Testis (tissue), 2 donors: ENCODE results near the gene BRD2.

Experiments used
- POLR2A ChIP-seq: fragments of 450-650 bp; IDR thresholded peaks from one replicate; pipeline ENCODE4 v1.6.1; 2017; ENCODE audit warnings: antibody characterized with exemption, mild to moderate bottlenecking, moderate library complexity
- TF ChIP-seq, protein P1 (sequence below), 3 experiments: fragments of 450-650 bp in 2 of 3; fragments of 200-600 bp in 1 of 3; sonication (generic) in 1 of 3; IDR thresholded peaks; one replicate each; pipeline ENCODE4 v1.5.1; 2016 to 2019; ENCODE audit warnings: antibody characterized with exemption in 3 of 3, mild to moderate bottlenecking in 2 of 3, moderate library complexity in 1 of 3

GRCh38 chr6:32956176-32956575 lies 12.2 kb upstream of the BRD2 start:
- TF ChIP-seq, protein P1, sequence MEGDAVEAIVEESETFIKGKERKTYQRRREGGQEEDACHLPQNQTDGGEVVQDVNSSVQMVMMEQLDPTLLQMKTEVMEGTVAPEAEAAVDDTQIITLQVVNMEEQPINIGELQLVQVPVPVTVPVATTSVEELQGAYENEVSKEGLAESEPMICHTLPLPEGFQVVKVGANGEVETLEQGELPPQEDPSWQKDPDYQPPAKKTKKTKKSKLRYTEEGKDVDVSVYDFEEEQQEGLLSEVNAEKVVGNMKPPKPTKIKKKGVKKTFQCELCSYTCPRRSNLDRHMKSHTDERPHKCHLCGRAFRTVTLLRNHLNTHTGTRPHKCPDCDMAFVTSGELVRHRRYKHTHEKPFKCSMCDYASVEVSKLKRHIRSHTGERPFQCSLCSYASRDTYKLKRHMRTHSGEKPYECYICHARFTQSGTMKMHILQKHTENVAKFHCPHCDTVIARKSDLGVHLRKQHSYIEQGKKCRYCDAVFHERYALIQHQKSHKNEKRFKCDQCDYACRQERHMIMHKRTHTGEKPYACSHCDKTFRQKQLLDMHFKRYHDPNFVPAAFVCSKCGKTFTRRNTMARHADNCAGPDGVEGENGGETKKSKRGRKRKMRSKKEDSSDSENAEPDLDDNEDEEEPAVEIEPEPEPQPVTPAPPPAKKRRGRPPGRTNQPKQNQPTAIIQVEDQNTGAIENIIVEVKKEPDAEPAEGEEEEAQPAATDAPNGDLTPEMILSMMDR (IDR thresholded peaks at IDR 0.05): no peak
- TF ChIP-seq POLR2A: no peak
